Measurements from ENCODE around the gene LEF1.

Gene LEF1

GRCh38 chr4:108168671-108169523 lies at the start of gene LEF1:
Gene LEF1 (minus strand): TSS chr4:108168932. CDS start chr4:108167767, 1,165 bp downstream.
- DNase-seq (ENCODE audit: low read depth in 2 of 2) = peak; percentile 55 to 64

- DNase-seq (ENCODE audit: low read depth in 2 of 2) = no peak
Measured at GRCh38 chr4:108216510-108216909, 47.8 kb upstream of the LEF1 start.

- DNase-seq (ENCODE audit: low read depth in 2 of 2) = no peak
Measured at GRCh38 chr4:108215055-108215454, 46.3 kb upstream of the LEF1 start.

GRCh38 chr4:108213723-108214122 lies 45.0 kb upstream of the LEF1 start:
- no peak for DNase-seq (ENCODE audit: low read depth in 2 of 2)

DNA sequence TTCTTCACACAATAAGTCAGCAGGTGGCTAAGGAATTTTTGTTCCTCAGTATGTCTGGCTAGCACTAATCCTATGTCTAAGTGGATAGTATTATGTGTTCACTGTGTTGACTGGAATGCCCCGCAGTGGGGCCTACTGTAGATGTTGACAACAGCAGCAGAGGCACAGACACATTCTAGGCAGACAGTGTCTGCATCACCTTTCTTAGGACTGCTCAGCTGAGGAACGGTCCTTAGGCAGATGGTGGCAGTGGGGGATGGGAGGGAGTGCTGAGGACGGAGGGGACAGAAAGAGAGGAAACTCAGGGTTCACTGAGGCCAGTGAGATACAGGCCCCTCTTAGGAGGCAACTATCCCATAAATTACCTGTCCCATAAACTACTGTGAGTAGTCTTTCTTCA lies 44.6 kb upstream of the LEF1 start:
- no peak for DNase-seq (ENCODE audit: low read depth in 2 of 2)

DNA sequence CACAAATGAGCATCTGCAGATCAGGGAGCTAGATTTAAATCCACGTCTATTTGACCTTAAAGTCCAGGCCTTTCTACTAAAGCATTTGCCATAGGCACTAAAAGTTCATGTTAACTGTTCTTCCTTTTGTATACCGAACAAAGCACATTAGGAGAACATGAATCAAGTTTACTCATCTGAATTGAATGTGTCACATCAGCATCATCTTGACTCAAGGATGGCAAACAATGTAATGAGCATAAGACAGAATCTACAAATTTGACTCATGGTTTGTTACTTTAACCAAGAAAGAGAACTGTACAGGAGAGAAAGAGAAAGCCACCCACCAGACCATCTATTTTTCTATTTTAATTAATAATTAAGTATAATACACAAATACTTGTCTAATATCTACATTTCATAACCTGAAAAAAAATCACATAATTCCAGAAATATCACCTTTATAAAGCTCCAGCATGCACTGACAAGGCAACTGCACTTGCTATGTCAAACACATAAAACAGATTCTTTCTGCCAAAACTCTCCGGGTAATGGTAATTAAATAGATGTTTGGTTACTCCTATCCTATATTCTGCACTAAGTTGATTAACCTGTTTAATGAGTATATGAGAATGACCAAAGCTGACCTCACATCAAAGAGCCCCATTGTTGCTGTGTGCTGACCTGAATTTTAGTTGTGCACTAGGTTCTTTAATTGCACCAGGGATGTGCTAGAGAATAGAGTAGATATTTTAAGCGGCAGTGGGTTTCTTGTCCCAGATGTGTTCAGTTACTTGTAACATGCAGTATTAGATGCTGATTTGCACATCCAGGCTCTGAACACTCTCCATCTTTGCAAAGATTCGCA lies 42.5 kb upstream of the LEF1 start:
- DNase-seq (ENCODE audit: low read depth in 2 of 2) = no peak

GRCh38 chr4:108209489-108209888 lies 40.8 kb upstream of the LEF1 start:
- DNase-seq (ENCODE audit: low read depth in 2 of 2) = no peak

GRCh38 chr4:108205859-108206258 lies 37.1 kb upstream of the LEF1 start:
- DNase-seq (ENCODE audit: low read depth in 2 of 2) = no peak

GRCh38 chr4:108204518-108204917 lies 35.8 kb upstream of the LEF1 start:
- DNase-seq (ENCODE audit: low read depth in 2 of 2) = no peak

DNA sequence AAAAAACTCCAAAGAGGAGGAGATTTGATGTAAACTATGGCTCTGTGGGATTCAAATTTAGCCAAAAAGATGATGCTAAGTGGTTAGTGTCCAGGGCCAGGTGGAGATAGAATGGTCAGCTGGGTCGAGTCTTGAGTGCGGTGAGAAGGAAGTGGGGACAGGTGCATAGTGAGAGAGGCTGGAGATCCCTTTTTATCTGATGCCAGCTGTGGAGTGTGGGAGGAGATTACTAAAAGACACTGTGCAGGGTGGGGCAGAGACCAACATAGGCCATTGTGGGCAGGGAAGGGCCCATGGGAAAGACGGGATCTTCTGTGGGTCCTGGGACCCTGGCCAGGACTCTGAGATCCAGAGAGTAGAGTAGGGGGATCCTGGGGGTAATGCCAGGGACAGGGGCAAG lies 34.6 kb upstream of the LEF1 start:
- DNase-seq (ENCODE audit: low read depth in 2 of 2) = no peak

- no peak for DNase-seq (ENCODE audit: low read depth in 2 of 2)
Measured at GRCh38 chr4:108201774-108202173, 33.0 kb upstream of the LEF1 start.

DNA sequence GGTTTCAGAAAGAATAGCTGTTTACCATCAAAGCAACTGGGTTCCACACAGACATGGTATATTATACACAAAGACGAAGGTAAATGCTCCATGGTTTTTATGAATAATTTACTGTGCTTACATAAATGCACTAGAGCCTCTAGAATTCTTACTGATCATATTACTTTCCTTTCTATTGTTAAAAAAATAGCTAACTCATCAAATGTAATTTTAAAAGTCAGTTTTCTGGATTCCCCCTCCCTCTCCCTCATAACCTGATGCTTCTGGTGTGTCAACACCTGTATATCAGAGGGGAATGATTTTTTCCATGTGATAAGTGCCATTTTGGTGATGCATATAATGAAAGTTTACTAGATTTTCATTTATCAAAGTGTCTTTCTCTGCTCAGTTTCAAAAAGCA lies 31.1 kb upstream of the LEF1 start:
- DNase-seq (ENCODE audit: low read depth in 2 of 2) = no peak

- DNase-seq (ENCODE audit: low read depth in 2 of 2) = no peak
Measured at GRCh38 chr4:108193886-108194672, 25.3 kb upstream of the LEF1 start.

GRCh38 chr4:108192935-108193334 lies 24.2 kb upstream of the LEF1 start:
- no peak for DNase-seq (ENCODE audit: low read depth in 2 of 2)

GRCh38 chr4:108192056-108192455 lies 23.3 kb upstream of the LEF1 start:
- DNase-seq (ENCODE audit: low read depth in 2 of 2) = no peak

DNA sequence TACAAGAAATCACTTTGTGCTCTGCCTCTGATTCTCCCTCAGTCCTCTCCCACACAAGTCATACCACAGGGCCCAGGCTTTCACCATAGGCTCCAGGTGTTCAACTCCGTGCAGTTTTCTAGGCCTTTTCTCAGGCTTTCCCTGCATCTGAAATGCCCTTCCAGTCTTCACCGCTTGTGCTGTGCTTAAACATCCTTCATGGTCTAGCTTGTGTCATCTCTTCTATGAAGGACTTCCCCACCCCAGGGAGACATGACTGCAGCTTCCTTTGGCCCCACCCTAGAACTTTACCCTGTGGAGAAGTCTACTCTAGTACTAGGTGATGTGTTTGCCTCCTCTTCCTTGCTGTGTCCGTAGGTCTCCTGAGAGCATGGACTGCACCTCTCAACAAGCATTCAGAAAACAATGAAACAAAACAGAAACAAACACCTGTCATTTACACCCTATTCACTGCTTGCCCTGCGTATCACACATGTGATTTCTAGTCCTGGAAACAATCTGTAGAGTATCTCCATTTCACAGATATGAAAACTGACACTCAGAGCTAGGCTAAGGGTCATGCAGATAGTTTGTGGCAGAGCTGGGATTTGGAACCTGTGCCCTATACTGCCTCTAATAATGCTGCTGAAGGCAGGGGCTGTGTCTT lies 22.7 kb upstream of the LEF1 start:
- DNase-seq (ENCODE audit: low read depth in 2 of 2) = no peak

DNA sequence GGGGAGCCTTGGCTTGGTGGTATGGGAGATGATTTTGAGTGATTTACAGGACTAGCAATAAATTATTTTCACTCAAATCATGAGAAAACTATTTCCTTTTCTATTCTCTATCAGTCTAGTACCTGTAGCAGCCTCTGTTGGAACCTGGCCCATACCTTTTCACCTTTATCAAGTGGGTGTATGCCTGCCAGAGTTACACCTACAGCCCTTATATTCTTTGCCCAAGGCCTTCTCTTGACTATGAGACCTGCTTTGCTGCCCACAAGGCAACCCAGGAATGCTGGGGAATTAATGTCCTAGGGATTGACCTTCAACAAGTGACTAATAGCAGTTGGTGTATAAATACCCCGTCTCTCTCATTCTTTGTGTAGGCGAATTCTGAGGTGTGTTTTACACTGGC lies 20.0 kb upstream of the LEF1 start:
- DNase-seq (ENCODE audit: low read depth in 2 of 2) = no peak

GRCh38 chr4:108185252-108185651 lies 16.5 kb upstream of the LEF1 start:
- no peak for DNase-seq (ENCODE audit: low read depth in 2 of 2)

DNA sequence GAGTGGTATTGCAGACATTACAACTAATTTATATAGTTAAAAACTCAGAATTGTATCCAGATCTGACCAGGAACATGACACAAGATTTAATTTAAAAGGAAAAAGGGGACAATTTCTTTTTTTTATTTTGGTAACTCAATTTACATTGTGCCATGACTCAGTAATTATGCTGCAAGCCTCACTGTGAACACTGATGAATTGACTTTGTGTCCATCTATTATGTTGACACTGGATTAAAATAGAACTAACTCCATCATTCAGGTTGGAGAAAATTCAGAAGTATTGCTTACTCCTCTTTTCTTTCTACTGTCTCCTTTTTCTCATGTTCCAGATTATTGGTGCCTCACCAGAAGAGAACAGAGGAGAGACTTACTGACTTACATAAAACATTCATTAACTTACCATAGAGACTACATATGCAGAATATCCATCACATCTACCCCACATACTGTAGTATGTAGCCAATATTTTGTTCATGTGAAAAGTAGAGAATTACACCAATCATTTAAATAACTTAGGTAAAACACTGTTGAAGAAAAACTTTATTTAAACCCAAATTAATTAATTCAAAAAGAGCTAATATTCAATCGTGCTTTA lies 15.8 kb upstream of the LEF1 start:
- no peak for DNase-seq (ENCODE audit: low read depth in 2 of 2)

GRCh38 chr4:108181704-108182103 lies 13.0 kb upstream of the LEF1 start:
- no peak for DNase-seq (ENCODE audit: low read depth in 2 of 2)

- DNase-seq (ENCODE audit: low read depth in 2 of 2) = no peak
Measured at GRCh38 chr4:108180513-108180912, 11.8 kb upstream of the LEF1 start.

Data from stimulated activated CD8-positive, alpha-beta memory T cell treated with anti-CD3 and anti-CD28 coated beads, Interleukin-15, amount 100 ng/mL, for 48 hours (primary cell).